Right atrium auricular region (tissue), 2 donors: ENCODE results near the gene AGAP1. TPM values are rescaled to one million over a fixed set of nuclear protein-coding genes. Genes with fewer than 3 reads are reported as not detected.

ENCODE experiments used
- DNase-seq: peaks from one replicate; pipeline ENCODE4 v3.0.0-alpha.2; 2019; ENCODE audit warnings: low spot score
- H3K27ac ChIP-seq, 2 donors: fragments of 200-600 bp; sonication (generic); 1 replicate in 1 of 2; 2 replicates in 1 of 2; pipeline ENCODE4 v1.5.1; 2016 to 2019
- H3K27me3 ChIP-seq, 2 donors: fragments of 200-600 bp; sonication (generic); one replicate each; pipeline versions ENCODE4 v1.5.1 to v1.6.0; 2017 to 2019
- H3K36me3 ChIP-seq: fragments of 200-600 bp; sonication (generic); one replicate; pipeline ENCODE4 v1.5.1; 2016
- H3K4me1 ChIP-seq, 2 donors: fragments of 200-600 bp; sonication (generic); one replicate each; pipeline versions ENCODE4 v1.5.1 to v1.6.0; 2017 to 2019
- H3K4me3 ChIP-seq, 2 donors: fragments of 200-600 bp; sonication (generic); 1 replicate in 1 of 2; 2 replicates in 1 of 2; pipeline ENCODE4 v1.5.1; 2017 to 2019; ENCODE audit warnings: mild to moderate bottlenecking in 1 of 2, moderate library complexity in 1 of 2
- H3K9me3 ChIP-seq, 2 donors: fragments of 200-600 bp; sonication (generic); one replicate each; pipeline ENCODE4 v1.5.1; 2019
- CTCF ChIP-seq, 2 donors: fragments of 200-600 bp; sonication (generic); IDR thresholded peaks; one replicate each; pipeline ENCODE4 v1.5.1; 2019; ENCODE audit warnings: antibody characterized with exemption in 2 of 2
- total RNA-seq, 2 donors: library from RNA; depleted of rRNA; stranded (reverse); fragments of >200 nt; gene quantifications; one replicate each; pipeline ENCODE4 v1.1.0, GENCODE V29; 2016

AGAP1 gene
- total RNA-seq, 2 donors from 2014 or later = 11.6 to 17.2 TPM

- Histone ChIP-seq H3K4me3 (no peak overlapping the region), H3K9me3 (peaks cover 0 to 10% of the 10 kb centered on the region in 2 donors), H3K27me3 (no peaks in the 10 kb centered on the region), H3K27ac (no peak overlapping the region), H3K36me3 (no peaks in the 10 kb centered on the region), H3K4me1 (peaks cover 0 to 28% of the 10 kb centered on the region in 2 donors)
- DNase-seq = no peak
- TF ChIP-seq CTCF (IDR thresholded peaks at IDR 0.05) = no peak
Measured at GRCh38 chr2:235564884-235565530, 71.2 kb downstream of the AGAP1 start.

- H3K36me3 ChIP-seq = no peaks in the 10 kb centered on the region
- no peak for TF ChIP-seq CTCF (IDR thresholded peaks at IDR 0.05)
- no peak overlapping the region for H3K4me3 ChIP-seq
- no peaks in the 10 kb centered on the region for H3K27me3 ChIP-seq
- H3K9me3 ChIP-seq = peaks cover 0 to 10% of the 10 kb centered on the region in 2 donors
- H3K4me1 ChIP-seq = peaks cover 0 to 27% of the 10 kb centered on the region in 2 donors
- no peak overlapping the region for H3K27ac ChIP-seq
- DNase-seq = no peak
Measured at GRCh38 chr2:235566415-235566814, 72.6 kb downstream of the AGAP1 start.

- no peak for DNase-seq
- H3K4me1 ChIP-seq = peaks cover 0 to 25% of the 10 kb centered on the region in 2 donors
- peaks cover 0 to 10% of the 10 kb centered on the region in 2 donors for H3K9me3 ChIP-seq
- H3K4me3 ChIP-seq = no peak overlapping the region
- no peaks in the 10 kb centered on the region for H3K27me3 ChIP-seq
- H3K27ac ChIP-seq = no peak overlapping the region
- H3K36me3 ChIP-seq = no peaks in the 10 kb centered on the region
- TF ChIP-seq CTCF (IDR thresholded peaks at IDR 0.05) = no peak
Measured at GRCh38 chr2:235566931-235567495, 73.2 kb downstream of the AGAP1 start.

- TF ChIP-seq CTCF (IDR thresholded peaks at IDR 0.05) = no peak
- H3K27ac ChIP-seq = no peak overlapping the region
- H3K27me3 ChIP-seq = no peaks in the 10 kb centered on the region
- H3K9me3 ChIP-seq = peaks cover 0 to 10% of the 10 kb centered on the region in 2 donors
- H3K4me1 ChIP-seq = peaks cover 0 to 19% of the 10 kb centered on the region in 2 donors
- no peaks in the 10 kb centered on the region for H3K36me3 ChIP-seq
- no peak overlapping the region for H3K4me3 ChIP-seq
- no peak for DNase-seq
Measured at GRCh38 chr2:235567842-235568241, 74.0 kb downstream of the AGAP1 start.

- peaks cover 0 to 13% of the 10 kb centered on the region in 2 donors for H3K4me1 ChIP-seq
- no peaks in the 10 kb centered on the region for H3K36me3 ChIP-seq
- no peak for TF ChIP-seq CTCF (IDR thresholded peaks at IDR 0.05)
- no peak overlapping the region for H3K27ac ChIP-seq
- no peak for DNase-seq
- H3K9me3 ChIP-seq = peaks cover 0 to 10% of the 10 kb centered on the region in 2 donors
- H3K4me3 ChIP-seq = no peak overlapping the region
- H3K27me3 ChIP-seq = no peaks in the 10 kb centered on the region
Measured at GRCh38 chr2:235568431-235568830, 74.6 kb downstream of the AGAP1 start.
